ENCODE measurements around the gene INSL4. TPM values are rescaled to one million over a fixed set of nuclear protein-coding genes. Genes with fewer than 3 reads are reported as not detected.

The INSL4 gene
- total and polyA plus RNA-seq, 10 of the 15 experiments (the other 5 are each of a cell fraction or from before 2014, with no cell fraction given), result 0.03 TPM; not detected in 9

DNA sequence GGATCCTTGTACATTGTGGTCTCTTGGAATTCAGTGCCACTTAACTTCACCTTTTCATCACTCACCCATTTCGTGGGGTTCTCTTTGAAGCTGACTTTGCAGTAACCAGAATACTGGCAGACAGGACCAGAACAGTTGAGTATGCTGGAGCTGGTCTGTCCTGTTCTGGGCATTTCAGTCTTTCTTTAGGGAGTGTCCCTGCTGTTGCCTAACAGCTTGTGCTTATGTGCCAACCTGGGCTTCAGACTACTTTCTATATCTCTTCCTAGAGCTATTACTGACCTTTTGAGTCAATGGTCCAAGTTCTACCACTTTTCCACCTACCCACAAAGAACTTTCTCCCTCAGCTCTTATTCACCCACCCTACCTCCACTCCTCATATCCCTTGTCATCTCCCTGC lies 35.8 kb upstream of the INSL4 start:
- ATAC-seq (no peak), FAIRE-seq (no peak), DNase-seq (ENCODE audit: low read depth, low spot score) (no peak)
- H3K36me3 ChIP-seq (ENCODE audit: control insufficient read depth in 2 of 2, insufficient read depth in 2 of 2, low read length in 1 of 2), result no peaks in the 10 kb centered on the region
- H3K79me2 ChIP-seq (ENCODE audit: control insufficient read depth, insufficient read depth, low read length), result no peaks in the 10 kb centered on the region
- ChIA-PET POLR2A (no interaction called here), SMC1A (ENCODE audit: uncharacterized antibody, unreplicated experiment) (interaction anchor here (0.6 to 1.5 kb wide), 3 partner anchors 12 to 30 kb away, joined by 3 to 4 read pairs (median 3); no protein-coding TSS in a partner anchor), CTCF (interaction anchor here (0.7 kb wide), 1 partner anchor 126 kb away, joined by 3 read pairs; no protein-coding TSS in a partner anchor), RAD21 (ENCODE audit: unreplicated experiment) (no interaction called here)
- no peaks in the 10 kb centered on the region; a peak in 1 of 4 replicates for H3K27me3 ChIP-seq (replicated peaks in 1 of 2; ENCODE audit: control insufficient read depth in 2 of 2, insufficient read depth in 2 of 2, low read length in 1 of 2)
- no peak overlapping the region for H3K4me2 ChIP-seq (ENCODE audit: control insufficient read depth, insufficient read depth)
- in situ Hi-C loops (cut with MboI), result no loop called here
- no peak overlapping the region for H2AFZ ChIP-seq (ENCODE audit: control insufficient read depth, low read depth, low read length)
- H3K9me3 ChIP-seq (replicated peaks; ENCODE audit: control insufficient read depth, insufficient read depth, low read length), result no peaks in the 10 kb centered on the region
- no peak overlapping the region for H3K9ac ChIP-seq (ENCODE audit: control insufficient read depth, insufficient read depth, low read length)
- 24% methylated on average over 1 of the region's 1 CpG for WGBS (ENCODE audit: insufficient coverage, insufficient replicate concordance, low lambda C conversion rate, missing lambda C conversion rate)
- H3K4me3 ChIP-seq, result no peak overlapping the region
- H4K20me1 ChIP-seq (ENCODE audit: control insufficient read depth, insufficient read depth), result no peaks in the 10 kb centered on the region
- H3K27ac ChIP-seq (ENCODE audit: control insufficient read depth, insufficient read depth), result no peak overlapping the region
- BruUV-seq (replicated peaks), result no TSS peak
- TF ChIP-seq ZNF207 (IDR thresholded peaks at IDR 0.05; ENCODE audit: borderline replicate concordance) (no peak), SUZ12 (IDR thresholded peaks at IDR 0.05; ENCODE audit: unreplicated experiment) (no peak), RBBP5 (conservative IDR thresholded peaks at IDR 0.05) (no peak), FOS (IDR thresholded peaks at IDR 0.05; ENCODE audit: borderline replicate concordance, extremely low read depth, insufficient read length) (no peak), NR2C2 (IDR thresholded peaks at IDR 0.05; ENCODE audit: borderline replicate concordance, control insufficient read depth, insufficient read length, low read depth) (no peak), BHLHE40 (IDR thresholded peaks at IDR 0.05; ENCODE audit: borderline replicate concordance in 1 of 2, low read depth in 2 of 2, low read length in 1 of 2) (no peak), ZBTB11 (CRISPR knock-in tag; IDR thresholded peaks at IDR 0.05) (no peak), KLF5 (IDR thresholded peaks at IDR 0.05; ENCODE audit: partially characterized antibody) (no peak), RB1 (IDR thresholded peaks at IDR 0.05; ENCODE audit: borderline replicate concordance) (no peak), JUND (IDR thresholded peaks at IDR 0.05; ENCODE audit: low read depth, low read length) (no peak), ETV6 (conservative IDR thresholded peaks at IDR 0.05 in 1 of 2, IDR thresholded peaks at IDR 0.05 in 1 of 2; ENCODE audit: borderline replicate concordance in 1 of 2, low read depth in 1 of 2) (no peak), NFIC (IDR thresholded peaks at IDR 0.05; ENCODE audit: low read depth, low read length) (no peak)
- TF ChIP-seq, protein P1, sequence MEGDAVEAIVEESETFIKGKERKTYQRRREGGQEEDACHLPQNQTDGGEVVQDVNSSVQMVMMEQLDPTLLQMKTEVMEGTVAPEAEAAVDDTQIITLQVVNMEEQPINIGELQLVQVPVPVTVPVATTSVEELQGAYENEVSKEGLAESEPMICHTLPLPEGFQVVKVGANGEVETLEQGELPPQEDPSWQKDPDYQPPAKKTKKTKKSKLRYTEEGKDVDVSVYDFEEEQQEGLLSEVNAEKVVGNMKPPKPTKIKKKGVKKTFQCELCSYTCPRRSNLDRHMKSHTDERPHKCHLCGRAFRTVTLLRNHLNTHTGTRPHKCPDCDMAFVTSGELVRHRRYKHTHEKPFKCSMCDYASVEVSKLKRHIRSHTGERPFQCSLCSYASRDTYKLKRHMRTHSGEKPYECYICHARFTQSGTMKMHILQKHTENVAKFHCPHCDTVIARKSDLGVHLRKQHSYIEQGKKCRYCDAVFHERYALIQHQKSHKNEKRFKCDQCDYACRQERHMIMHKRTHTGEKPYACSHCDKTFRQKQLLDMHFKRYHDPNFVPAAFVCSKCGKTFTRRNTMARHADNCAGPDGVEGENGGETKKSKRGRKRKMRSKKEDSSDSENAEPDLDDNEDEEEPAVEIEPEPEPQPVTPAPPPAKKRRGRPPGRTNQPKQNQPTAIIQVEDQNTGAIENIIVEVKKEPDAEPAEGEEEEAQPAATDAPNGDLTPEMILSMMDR (IDR thresholded peaks at IDR 0.05 in 2 of 3, conservative IDR thresholded peaks at IDR 0.05 in 1 of 3; ENCODE audit: control insufficient read depth in 2 of 3, extremely low read depth in 1 of 3, insufficient read depth in 1 of 3, low read depth in 3 of 3, low read length in 3 of 3), result no peak
- intact Hi-C loops (cut with micrococcal nuclease; ENCODE audit: unreplicated experiment), result no loop called here
- no peaks in the 10 kb centered on the region for H3K4me1 ChIP-seq (ENCODE audit: control insufficient read depth, insufficient read depth, low read length)
